Activated CD4-positive, CD25-positive, alpha-beta regulatory T cell treated with anti-CD3 and anti-CD28 coated beads, Interleukin-2, amount 50 U/mL, for 16 hours (primary cell): ENCODE measurements around the gene SCARB2.
"Not testable (repeated sequence)": the region's sequence is repeated elsewhere in the genome, so short reads cannot be mapped to it uniquely, and the experiment has no call there.

Source experiments
- DNase-seq: peaks from one replicate; pipeline ENCODE4 v3.0.0-alpha.2; 2020; ENCODE audit warnings: low read depth, low spot score

SCARB2 gene, protein sequence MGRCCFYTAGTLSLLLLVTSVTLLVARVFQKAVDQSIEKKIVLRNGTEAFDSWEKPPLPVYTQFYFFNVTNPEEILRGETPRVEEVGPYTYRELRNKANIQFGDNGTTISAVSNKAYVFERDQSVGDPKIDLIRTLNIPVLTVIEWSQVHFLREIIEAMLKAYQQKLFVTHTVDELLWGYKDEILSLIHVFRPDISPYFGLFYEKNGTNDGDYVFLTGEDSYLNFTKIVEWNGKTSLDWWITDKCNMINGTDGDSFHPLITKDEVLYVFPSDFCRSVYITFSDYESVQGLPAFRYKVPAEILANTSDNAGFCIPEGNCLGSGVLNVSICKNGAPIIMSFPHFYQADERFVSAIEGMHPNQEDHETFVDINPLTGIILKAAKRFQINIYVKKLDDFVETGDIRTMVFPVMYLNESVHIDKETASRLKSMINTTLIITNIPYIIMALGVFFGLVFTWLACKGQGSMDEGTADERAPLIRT

DNA sequence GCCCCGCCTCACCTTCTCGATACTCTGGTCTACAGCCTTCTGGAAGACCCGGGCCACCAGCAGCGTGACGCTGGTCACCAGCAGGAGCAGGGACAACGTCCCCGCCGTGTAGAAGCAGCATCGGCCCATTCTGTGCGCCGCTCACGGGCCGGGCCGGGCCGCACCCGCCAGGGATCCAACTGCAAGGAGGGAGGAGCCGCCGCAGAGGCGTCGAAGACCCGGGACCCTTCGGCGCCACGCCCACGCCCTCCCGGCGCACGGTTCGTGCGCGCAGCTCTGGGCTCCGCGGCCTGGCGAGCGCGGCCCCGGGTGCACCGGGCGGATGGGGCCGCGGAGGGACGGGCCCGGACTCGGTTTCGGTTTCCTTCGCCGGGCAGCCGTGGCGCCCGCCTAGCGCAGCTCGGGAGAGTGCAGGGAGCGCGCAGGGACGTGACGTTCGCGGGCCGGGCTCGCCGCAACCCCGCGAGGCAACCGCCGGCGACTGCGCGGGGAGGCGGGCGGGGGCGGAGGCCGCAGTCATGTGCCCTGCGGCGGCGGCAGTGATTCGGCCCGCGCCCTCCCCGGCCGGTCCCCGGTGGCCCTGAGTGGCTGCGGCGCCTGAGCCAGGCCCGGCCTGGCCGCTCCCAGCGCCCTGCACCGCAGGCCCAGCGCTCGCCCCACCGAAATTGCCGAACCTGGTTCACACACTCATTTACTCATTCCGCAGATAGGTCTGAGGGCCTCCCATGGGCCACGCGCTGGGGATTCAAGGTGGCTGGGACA lies at the start of gene SCARB2:
Gene SCARB2 (minus strand): TSS at position 410 of the 762 bp plus-strand sequence. CDS start 281 bp downstream, at position 129.
- peak; percentile 40 for DNase-seq

DNA sequence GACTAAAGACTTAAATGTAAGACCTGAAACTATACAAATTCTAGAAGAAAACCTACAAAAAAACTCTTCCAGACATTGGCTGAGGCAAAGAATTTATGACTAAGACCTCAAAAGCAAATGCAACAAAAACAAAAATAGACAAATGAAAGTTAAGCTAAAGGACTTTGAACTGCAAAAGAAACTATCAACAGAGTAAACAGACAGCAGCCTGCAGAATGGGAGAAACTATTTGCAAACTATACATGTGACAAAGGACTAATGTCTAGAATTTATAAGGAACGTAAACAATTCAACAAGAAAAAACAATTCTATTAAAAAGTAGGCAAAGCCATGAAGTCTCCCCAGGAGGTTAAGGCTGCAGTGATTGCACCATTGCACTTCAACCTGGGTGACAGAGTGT lies 46.9 kb upstream of the SCARB2 start:
- no peak for DNase-seq

DNA sequence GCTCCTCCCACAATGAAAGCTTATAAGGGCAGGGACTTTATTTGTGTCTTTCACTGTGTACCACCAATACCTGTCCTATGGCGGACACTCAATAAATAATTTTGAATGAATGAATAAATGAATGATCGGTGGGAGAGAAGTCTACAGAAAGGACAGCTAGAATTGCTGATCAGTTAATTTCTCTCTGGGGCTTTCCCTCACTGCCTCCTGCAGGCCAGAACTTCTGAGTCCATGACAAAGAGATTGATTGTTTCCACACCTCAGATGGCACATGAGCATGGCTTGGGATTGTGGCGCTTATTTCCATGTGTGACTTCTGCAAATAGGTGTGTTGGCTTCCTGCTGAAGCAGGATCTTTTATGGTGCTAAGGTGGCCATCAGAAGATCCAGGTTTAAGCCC lies 44.2 kb upstream of the SCARB2 start:
- no peak for DNase-seq

DNA sequence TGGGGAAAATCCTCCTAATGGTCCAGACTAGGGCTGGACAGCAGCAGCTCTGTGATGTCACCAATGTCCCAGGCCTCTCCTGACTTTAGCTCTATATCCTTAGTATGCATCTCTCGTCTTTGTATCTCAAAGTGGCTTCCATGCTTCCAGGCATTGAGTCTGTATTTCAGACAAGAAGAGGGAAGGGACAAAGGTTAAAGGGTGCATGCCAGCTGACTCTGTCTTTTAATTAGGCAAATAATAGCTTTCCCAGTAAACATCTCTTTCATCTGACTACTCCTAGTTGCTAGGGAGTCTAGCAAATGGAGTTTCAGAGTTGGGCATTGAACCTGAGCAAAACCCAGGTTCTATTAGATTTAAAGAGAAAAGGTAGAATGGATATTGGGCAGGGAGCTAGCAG lies 43.3 kb upstream of the SCARB2 start:
- no peak for DNase-seq

DNA sequence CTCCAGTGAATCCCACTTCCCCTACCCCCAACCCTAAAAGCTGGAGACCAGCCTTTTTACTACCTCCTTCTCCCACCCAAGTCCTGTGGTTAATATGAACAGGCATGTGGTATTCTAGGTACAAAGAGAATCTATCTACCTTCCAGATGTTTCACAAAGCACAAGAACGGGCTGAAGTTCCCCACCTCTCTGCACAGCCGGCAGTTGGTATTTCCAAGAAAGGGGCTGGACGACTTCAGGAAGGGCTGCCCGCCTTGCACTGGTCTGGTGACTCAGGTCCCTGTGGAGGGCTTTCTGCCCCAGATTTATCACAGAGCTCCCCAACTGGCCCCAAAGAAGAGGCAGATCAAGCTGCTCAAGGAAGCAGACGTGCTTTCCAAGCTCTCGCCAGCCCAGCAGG lies 42.4 kb upstream of the SCARB2 start:
- no peak for DNase-seq

DNA sequence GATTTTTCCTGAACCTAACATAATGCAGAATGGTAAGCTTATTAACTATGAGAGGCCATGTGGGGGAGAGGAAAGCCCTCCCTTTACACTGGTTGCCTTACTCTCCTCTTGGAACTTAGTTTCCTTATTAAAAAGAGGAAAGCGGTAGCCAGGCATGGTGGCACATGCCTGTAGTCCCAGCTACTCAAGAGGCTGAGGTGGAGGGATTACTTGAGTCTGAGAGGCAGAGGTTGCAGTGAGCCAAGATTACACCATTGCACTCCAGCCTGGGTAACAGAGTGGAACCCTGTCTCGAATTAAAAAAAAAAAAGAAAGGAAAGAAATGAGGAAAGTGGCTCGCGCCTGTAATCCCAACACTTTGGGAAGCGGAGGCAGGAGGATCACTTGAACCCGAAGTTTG lies 39.9 kb upstream of the SCARB2 start:
- no peak for DNase-seq

DNA sequence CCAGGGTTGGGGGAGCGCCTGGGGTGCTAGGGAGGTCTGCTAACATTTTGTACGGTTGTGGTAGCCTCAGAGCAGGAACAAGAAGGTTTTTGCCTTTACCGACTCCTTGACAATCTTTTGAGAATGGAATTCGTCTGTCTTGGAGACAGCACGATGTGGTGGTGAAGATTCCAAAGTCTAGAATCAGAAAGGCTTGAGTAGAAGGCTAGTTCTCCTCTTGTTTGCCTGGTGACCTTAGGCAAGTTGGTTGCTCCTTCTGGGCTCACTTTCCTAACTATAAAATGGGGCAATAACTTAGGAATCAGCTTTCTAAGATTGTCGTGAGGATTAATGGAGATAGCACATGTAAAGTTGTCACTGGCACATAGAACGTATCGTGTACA lies 38.6 kb upstream of the SCARB2 start:
- DNase-seq, result no peak

DNA sequence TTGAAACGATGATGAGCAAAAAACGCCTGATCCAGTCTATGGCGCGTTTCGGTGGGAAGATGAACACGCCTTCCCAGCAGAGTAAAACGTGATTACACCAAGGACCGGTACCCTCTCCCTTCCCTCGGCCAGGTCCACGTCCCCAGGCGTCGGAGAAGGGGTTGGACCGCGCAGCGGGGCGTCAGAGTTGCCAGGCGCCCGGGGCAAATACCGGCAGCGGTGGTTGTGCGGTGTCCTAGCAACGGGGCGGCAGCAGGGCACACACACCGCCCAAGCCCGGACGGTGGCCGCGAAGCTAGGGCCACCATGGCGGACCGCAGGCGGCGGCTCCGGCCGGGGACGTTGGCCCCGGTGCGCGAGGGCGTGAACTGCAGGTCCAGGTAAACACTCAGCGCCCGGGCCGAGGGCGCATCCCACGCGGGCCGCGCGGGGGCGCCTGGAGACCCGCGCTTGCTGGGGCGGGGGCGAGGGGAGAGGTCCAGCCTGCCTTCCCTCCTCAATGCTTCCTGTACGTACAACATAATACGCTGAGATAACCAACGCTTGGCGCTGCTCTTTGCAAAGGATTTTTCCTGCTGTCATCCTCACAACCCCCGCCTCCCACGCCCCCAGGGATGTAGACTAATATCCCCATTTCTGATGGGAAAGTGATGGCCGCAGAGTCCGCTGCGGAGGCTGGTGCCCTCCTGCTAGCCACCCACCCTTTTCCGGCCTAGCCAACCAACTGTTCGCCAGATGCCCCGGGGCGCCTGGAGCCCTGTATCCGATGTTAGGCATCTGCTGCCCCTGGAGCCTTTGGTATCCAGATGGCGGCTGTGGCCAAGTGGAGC lies 38.0 kb upstream of the SCARB2 start, which contains the start of gene FAM47E:
Gene FAM47E (plus strand): TSS at position 281 of the 830 bp plus-strand sequence. CDS start 26 bp downstream, at position 307.
- no peak for DNase-seq

DNA sequence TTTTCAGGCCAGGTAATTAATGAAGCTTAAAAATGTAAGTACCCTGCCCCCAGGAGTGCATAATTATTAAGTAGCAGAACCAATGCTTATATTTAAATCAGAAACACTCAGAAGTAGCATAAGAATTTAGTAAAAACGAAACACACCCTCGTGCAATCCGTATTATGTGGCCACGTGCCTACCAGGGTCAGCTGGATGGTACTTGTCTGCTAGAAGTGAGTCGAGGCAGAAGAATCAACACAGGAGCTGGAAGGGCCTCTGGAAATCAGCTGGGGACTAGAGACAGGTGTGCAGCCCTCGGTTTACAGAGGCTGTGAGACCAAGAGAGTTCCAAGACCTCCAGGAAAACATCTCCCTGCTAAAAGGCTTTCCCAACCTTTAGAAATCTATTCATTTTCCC lies 37.3 kb upstream of the SCARB2 start:
- no peak for DNase-seq

DNA sequence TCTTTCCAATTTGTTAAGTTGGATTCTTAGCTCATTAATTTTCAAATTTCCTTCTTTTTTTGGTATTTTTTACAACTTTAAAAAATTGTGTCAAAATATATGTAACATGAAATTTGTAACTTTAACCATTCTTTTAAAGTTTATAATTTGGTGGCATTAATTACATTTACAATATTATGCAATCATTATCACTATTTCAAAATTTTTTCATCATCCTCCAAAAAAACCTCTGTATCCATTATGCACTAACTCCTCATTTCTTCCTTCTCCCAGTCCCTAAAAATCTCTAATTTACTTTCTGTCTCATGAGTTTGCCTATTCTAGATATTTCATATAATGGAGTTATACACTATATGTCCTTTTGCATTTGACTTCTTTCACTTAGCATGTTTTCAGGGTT lies 33.2 kb upstream of the SCARB2 start:
- DNase-seq, result no peak

DNA sequence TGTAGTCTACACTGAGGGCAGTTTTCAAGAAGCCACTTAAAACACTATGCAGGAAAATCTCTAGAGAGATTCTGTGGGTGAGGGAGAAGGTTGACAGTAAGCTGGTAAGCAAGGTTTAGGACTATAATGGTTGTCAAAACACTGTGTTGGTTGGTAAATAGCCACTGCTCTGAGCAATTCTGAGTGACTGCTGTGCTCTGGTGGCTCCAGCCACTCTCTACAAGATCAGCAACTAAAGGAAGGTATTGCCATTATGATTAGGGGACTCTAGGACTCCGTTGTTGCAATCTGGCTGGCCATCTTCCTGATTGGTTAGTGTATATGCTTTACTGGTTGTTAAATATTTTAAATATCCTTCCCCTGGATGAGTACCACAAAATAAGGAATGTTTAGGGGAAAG lies 32.4 kb upstream of the SCARB2 start:
- DNase-seq, result no peak

DNA sequence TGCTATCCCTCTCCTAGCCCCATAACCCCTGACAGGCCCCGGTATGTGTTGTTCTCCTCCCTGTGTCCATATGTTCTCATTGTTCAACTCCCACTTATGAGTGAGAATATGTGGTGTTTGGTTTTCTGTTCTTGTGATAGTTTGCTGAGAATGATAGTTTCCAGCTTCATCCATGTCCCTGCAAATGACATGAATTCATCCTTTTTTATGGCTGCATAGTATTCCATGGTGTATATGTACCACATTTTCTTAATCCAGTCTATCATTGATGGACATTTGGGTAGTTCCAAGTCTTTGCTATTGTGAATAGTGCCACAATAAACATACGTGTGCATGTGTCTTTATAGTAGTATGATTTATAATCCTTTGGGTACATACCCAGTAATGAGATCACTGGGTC lies 30.3 kb upstream of the SCARB2 start:
- not testable (repeated sequence) for DNase-seq

DNA sequence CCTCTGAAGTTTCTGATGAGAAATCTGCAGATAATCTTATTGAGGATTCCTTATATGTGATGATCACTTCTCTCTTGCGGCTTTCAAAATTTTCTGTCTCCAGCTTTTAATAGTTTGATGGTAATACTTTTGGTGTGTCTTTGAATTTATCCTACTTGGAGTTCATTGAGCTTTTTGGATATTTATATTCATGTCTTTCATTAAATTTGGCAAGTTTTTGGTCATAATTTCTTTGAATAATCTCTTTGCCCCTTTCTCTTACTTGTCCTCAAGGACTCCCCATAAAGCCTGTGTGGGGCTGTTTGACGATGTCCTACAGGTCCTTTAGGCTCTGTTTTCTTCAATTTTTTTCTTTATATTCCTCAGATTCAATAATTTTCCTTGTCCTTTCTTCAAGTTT lies 26.6 kb upstream of the SCARB2 start:
- no peak for DNase-seq

DNA sequence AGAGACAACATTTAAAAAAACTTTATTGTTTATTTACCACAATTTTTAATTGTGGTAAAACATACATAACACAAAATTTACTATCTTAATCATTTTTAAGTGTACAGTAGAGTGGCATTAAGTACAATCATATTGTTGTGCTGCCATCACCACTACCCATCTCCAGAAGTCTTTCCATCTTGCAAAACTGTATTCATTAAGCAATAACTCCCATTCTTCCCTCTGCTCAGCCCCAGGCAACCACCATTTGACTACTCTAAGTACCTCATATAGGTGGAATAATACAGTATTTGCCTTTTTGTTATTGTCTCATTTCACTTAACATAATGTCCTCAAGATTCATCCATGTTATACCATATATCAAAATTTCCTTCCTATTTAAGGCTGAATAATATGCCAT lies 25.1 kb upstream of the SCARB2 start:
- DNase-seq, result no peak

DNA sequence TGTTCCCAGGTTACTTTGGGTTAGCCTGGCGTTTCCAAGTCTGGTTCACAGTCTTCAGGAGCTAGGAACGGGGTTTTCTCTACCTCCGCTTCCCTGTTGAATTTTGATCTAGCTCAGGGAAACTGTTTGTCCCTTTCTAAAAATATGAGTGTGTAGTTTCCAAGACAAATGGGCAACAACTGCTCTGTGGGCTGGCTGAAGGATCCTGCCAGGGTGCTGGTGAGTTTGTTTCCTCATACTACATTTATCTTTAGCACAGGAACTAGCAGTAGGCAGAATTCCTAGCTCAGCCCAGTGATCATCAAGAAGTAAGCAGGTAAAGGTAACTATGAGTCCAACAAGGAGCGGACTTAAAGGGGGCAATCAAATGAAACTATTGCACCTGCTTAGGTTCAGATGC lies 24.6 kb upstream of the SCARB2 start:
- no peak for DNase-seq

DNA sequence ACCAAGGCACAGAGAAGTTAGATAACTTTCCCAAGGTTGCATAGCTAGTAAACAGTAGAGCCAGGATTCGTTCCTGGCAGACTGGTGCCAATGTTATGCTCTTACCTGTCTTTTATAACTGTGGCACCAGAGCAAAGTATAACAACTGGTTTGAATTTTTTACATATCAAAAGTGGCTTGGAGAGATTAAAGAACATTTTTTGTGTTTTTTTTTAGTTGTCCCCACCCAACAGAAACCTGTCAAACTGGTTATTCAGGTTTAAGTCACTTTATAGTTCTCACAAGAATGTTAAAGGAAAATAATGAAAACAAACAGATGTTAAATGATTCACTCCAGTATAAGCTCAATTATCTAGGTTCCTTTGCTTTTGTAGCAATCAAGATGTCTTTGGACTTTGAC lies 22.3 kb upstream of the SCARB2 start:
- no peak for DNase-seq

DNA sequence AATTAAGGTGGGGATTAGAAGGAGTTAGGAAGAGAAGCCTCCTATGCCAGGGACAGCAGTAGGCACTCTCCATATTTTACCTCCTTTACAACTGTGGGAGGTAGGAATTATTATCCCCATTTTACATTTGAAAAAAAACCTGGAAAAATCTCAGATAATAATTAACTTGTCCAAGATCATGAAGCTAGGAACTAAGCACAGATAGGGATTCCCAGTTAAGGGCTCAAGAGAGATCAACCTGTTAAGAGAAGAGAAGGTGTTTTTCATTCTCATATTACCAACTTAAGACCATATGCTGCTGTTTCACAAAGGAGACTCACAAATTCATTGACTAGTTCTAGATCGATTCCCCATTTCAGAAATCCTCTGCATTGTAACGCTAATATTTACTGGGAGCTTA lies 21.8 kb upstream of the SCARB2 start:
- DNase-seq, result no peak

DNA sequence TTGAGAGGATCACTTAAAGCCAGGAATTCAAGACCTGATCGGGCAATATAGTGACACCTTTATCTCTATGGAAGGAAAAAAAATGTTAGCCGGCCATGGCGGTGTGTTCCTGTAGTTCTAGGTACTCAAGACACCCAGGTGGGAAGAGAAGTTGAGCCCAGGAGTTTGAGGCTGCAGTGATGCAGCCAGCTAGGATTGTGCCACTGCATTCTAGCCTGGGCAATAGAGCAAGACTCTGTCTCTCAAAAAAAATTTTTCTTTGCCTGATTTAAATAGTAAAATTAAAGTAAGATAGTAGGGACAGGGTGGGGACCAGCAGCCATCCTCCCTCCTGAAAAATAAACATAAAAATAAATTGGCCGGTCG lies 21.0 kb upstream of the SCARB2 start:
- no peak for DNase-seq

DNA sequence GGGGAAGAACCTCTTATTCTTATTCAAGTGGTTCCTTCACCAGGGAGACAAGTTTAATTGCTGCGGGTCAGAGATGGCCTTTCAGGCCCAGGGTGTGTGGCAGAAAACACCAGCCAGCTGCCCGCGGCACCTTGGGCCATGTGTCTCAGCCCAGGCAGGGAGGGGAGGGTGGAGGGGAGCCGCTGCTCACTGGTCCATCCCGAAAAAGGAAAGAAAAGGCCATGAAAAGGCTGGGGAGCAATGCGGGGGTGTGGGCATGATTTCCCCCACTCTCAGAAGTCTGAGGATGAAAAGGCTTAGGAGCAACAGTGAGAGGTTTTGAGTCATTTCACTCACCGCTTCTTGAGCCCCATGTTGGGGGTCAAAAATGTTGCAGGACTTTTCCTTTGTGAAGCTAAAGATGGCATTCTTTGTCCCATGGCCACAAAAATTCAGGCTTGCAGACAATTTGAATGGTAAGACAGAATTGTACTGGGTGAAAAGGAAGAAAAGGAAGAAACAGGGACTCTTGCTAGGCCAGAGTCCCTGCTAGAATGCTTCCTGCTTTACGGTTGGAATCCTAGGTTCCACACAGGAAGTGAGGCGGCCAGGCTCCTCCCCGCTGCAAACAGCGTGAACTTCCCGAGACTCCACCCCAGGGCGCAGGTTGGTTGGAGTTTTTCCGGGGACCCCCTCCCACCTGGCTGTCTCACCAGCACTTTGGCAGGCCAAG lies 20.5 kb upstream of the SCARB2 start:
- DNase-seq, result no peak

DNA sequence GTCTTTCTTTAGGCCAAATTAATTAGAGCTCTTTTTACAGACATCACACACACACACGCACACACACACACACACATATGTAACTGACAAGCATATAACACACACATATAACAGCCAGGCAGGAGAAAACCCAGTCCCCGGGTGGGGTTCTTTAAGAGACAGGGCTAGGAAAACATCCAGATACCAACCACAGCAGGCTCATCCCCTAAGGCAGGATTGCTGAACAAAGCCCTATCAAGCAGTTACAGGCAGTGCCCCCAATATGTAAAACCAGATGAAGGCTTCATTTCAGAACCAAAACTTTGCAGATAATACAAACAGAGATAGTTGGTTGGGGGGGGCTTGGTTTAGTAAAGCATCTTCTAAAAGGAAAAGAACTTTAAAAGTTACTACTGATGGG lies 19.9 kb upstream of the SCARB2 start:
- DNase-seq, result no peak

DNA sequence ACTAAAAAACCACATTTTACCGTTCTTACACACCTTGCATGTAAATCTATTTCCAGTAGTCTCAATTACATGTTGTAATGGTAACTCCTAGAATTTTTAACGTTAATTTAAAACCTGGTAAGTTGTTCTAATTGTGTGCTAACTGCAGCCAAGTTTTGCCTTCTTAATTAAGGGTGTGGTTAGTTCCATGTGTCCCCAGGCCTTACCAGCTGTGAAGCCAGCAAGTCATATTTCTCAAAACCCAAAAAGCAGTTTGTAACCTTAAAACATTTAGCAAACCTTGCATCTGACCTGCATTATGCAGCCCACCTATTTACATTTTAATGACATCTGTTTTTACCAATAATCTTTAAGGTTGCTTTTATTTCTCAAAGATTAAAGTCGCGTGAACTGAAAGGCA lies 19.5 kb upstream of the SCARB2 start:
- no peak for DNase-seq
